CD8-positive, alpha-beta memory T cell (primary cell): ENCODE results near the gene APOE. TPM values are rescaled to one million over a fixed set of nuclear protein-coding genes. Genes with fewer than 3 reads are reported as not detected.

Source experiments
- CTCF ChIA-PET: fragments of 350-600 bp; sonication (Branson Sonifier 250); formaldehyde crosslinking; loops from one replicate; lab custom pipeline; 2021; ENCODE audit warnings: antibody characterized with exemption; lab: Charles Lee
- POLR2A ChIA-PET: fragments of 350-600 bp; sonication (Branson Sonifier 250); formaldehyde crosslinking; loops from one replicate; lab custom pipeline; 2021; ENCODE audit warnings: antibody characterized with exemption; lab: Charles Lee
- DNase-seq, 5 donors: peaks; one replicate each; pipeline versions ENCODE4 v3.0.0 to v3.0.0-alpha.2; 2020 to 2022; ENCODE audit warnings: mixed read lengths in 1 of 5
- H3K27ac ChIP-seq: one replicate; pipeline ENCODE4 v1.7.0; 2013; ENCODE audit warnings: low read depth, mild to moderate bottlenecking, low read length, moderate library complexity
- H3K27me3 ChIP-seq: 2 replicates; pipeline ENCODE4 v1.7.0; 2013; ENCODE audit warnings: low read length, mild to moderate bottlenecking; ENCODE audit not compliant: insufficient read depth, poor library complexity, severe bottlenecking
- H3K36me3 ChIP-seq: 2 replicates; pipeline ENCODE4 v1.7.0; 2013; ENCODE audit warnings: mild to moderate bottlenecking, low read length, moderate library complexity; ENCODE audit not compliant: insufficient read depth
- H3K4me1 ChIP-seq: 2 replicates; pipeline ENCODE4 v1.7.0; 2013; ENCODE audit warnings: mild to moderate bottlenecking, low read length, moderate library complexity; ENCODE audit not compliant: insufficient read depth
- H3K4me3 ChIP-seq: 2 replicates; pipeline ENCODE4 v1.7.0; 2013; ENCODE audit warnings: mild to moderate bottlenecking, low read length
- H3K9me3 ChIP-seq: 2 replicates; pipeline ENCODE4 v1.7.0; 2013; ENCODE audit warnings: mild to moderate bottlenecking, low read length
- H3K27ac Mint-ChIP-seq, 8 donors: one replicate each; pipeline ENCODE4 v1.8.0; 2020 to 2021; ENCODE audit warnings: mixed read lengths in 8 of 8, mild to moderate bottlenecking in 6 of 8, inconsistent platforms in 3 of 8, moderate library complexity in 3 of 8
- H3K27me3 Mint-ChIP-seq, 2 donors: one replicate each; pipeline ENCODE4 v1.8.0; 2020 to 2021; ENCODE audit warnings: mixed read lengths in 2 of 2, mild to moderate bottlenecking in 1 of 2, moderate library complexity in 1 of 2
- H3K36me3 Mint-ChIP-seq, 3 donors: one replicate each; pipeline ENCODE4 v1.8.0; 2020 to 2021; ENCODE audit warnings: mixed read lengths in 3 of 3, inconsistent platforms in 1 of 3, mild to moderate bottlenecking in 1 of 3
- H3K4me1 Mint-ChIP-seq, 3 donors: one replicate each; pipeline ENCODE4 v1.8.0; 2020 to 2021; ENCODE audit warnings: mixed read lengths in 3 of 3, inconsistent platforms in 1 of 3, mild to moderate bottlenecking in 1 of 3
- H3K4me3 Mint-ChIP-seq, 7 donors: one replicate each; pipeline ENCODE4 v1.8.0; 2020 to 2021; ENCODE audit warnings: mixed read lengths in 7 of 7, mild to moderate bottlenecking in 6 of 7, moderate library complexity in 4 of 7, inconsistent platforms in 2 of 7
- H3K9me3 Mint-ChIP-seq, 5 donors: one replicate each; pipeline ENCODE4 v1.8.0; 2020 to 2022; ENCODE audit warnings: mixed read lengths in 5 of 5, mild to moderate bottlenecking in 3 of 5, moderate library complexity in 2 of 5, inconsistent platforms in 1 of 5
- polyA plus RNA-seq: library from polyadenylated mRNA; unstranded; fragments of 300-500 nt; fragmentation: Illumina TruSeq; gene quantifications from one replicate; pipeline ENCODE4 v1.2.3, GENCODE V29; 2021
- total RNA-seq, 2 experiments: library from RNA; stranded (reverse); gene quantifications; one replicate each; pipeline ENCODE4 v1.2.3, GENCODE V29; 2021

APOE gene
- total and polyA plus RNA-seq, 3 experiments from 2014 or later: 4.5 TPM; not detected in 1

DNA sequence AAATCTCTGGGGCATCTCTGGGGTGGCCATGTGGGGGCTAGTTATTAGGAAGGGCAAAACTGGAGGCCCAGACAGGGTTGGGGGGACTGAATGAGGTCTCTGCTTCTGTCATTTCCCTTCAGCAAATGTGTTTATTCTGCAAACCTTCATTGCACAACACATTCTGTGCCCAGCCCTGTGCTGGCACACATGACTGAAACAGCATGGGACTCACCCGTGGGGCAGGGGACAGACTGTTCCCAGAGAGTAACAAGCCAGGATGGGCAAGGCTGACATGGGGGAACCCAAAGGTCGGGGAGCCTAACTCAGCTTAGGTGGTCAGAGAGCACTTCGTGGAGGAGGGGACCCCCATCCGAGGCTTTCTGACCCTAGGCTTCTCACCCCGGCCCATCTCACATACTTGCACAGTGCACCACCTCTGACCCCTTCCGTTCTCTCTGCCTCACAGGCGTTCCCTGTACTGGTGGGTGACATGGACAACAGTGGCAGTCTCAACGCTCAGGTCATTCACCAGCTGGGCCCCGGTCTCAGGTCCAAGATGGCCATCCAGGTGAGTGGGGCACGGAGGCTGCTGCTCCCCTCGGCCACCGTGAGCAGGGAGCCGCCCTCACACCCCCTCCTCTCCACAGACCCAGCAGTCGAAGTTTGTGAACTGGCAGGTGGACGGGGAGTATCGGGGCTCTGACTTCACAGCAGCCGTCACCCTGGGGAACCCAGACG is 12.1 kb upstream of the APOE start:
- H3K4me1 ChIP-seq: peaks cover 22% of the 10 kb centered on the region
- no peaks in the 10 kb centered on the region for H3K9me3 Mint-ChIP-seq
- H3K4me1 Mint-ChIP-seq: peaks cover 23 to 32% (median 31%) of the 10 kb centered on the region in 3 donors
- H3K4me3 ChIP-seq: no peak overlapping the region
- POLR2A ChIA-PET: interaction anchor here (0.7 kb wide), 1 partner anchor 10 kb away, joined by 3 read pairs; no protein-coding TSS in a partner anchor
- CTCF ChIA-PET: interaction anchor here (1.6 kb wide), 1 partner anchor 15 kb away, joined by 4 read pairs; no protein-coding TSS in a partner anchor
- peak overlapping the region; percentile 73 to 92 (median 87) for H3K4me3 Mint-ChIP-seq
- no peak overlapping the region for H3K27ac ChIP-seq
- no peak for DNase-seq
- no peaks in the 10 kb centered on the region for H3K27me3 ChIP-seq
- no peaks in the 10 kb centered on the region for H3K9me3 ChIP-seq
- peaks cover 0 to 62% (median 12%) of the 10 kb centered on the region in 3 donors for H3K36me3 Mint-ChIP-seq
- peaks cover 31% of the 10 kb centered on the region for H3K36me3 ChIP-seq
- H3K27me3 Mint-ChIP-seq: no peaks in the 10 kb centered on the region
- peak overlapping the region in 2 of 8 donors; percentile 24 to 58 for H3K27ac Mint-ChIP-seq

DNA sequence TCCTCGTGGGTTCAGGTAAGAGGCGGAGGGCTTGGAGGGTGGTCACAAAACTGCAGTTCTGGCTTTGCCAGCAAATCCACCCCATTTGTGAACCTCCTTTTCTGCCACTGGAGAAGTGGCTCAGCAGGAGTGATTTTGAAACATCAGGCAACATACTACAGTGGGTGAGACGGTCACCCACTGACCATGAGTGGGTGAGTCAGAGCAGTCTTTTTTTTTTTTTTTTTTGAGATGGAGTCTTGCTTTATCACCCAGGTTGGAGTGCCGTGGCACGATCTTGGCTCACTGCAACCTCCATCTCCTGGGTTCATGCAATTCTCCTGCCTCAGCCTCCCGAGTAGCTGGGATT is 11.6 kb upstream of the APOE start:
- Histone ChIP-seq H3K4me3 (no peak overlapping the region), H3K27ac (no peak overlapping the region), H3K4me1 (peaks cover 22% of the 10 kb centered on the region), H3K36me3 (peaks cover 31% of the 10 kb centered on the region), H3K27me3 (no peaks in the 10 kb centered on the region), H3K9me3 (no peaks in the 10 kb centered on the region)
- peaks cover 0 to 62% (median 12%) of the 10 kb centered on the region in 3 donors for H3K36me3 Mint-ChIP-seq
- no peak overlapping the region for H3K27ac Mint-ChIP-seq
- H3K4me3 Mint-ChIP-seq: no peak overlapping the region
- no peaks in the 10 kb centered on the region for H3K27me3 Mint-ChIP-seq
- H3K4me1 Mint-ChIP-seq: peaks cover 22 to 30% (median 29%) of the 10 kb centered on the region in 3 donors
- H3K9me3 Mint-ChIP-seq: no peaks in the 10 kb centered on the region
- POLR2A ChIA-PET: interaction anchor here (0.7 kb wide), 1 partner anchor 10 kb away, joined by 3 read pairs; no protein-coding TSS in a partner anchor
- CTCF ChIA-PET: no interaction called here
- no peak for DNase-seq

DNA sequence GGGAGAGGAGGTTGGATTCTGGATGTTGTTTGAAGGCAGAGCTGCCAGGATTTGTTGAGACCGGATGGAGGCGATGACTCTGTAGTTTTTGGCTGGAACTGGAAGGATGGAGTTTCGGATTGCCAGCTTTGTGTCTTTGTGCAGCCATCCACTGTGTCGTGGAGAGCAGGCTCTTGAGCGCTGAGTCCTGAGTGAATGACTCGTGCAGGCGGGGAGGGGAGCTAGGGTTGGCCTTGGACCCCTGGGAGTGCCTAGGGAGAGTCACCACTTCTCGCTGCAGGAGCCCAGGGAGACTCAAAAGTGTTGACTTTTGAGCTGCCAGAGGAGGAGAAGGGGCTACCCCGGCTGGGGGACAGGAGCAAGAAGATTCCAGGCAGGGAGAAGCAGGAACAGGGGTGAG is 10.7 kb upstream of the APOE start:
- H3K4me3 ChIP-seq: no peak overlapping the region
- Mint-ChIP-seq H3K4me1 (peaks cover 20 to 27% (median 25%) of the 10 kb centered on the region in 3 donors), H3K36me3 (peaks cover 0 to 68% (median 12%) of the 10 kb centered on the region in 3 donors), H3K4me3 (peak overlapping the region in 1 of 7 donors; percentile 2), H3K9me3 (no peaks in the 10 kb centered on the region), H3K27me3 (no peaks in the 10 kb centered on the region), H3K27ac (peak overlapping the region in 1 of 8 donors; percentile 8)
- ChIA-PET POLR2A (interaction anchor here (0.5 kb wide), 1 partner anchor 836 kb away, joined by 15 read pairs; the partner anchor contains the start of gene FBXO46), CTCF (no interaction called here)
- no peaks in the 10 kb centered on the region for H3K9me3 ChIP-seq
- peaks cover 32% of the 10 kb centered on the region for H3K36me3 ChIP-seq
- H3K27ac ChIP-seq: no peak overlapping the region
- peaks cover 15% of the 10 kb centered on the region for H3K4me1 ChIP-seq
- DNase-seq: no peak
- no peaks in the 10 kb centered on the region for H3K27me3 ChIP-seq

DNA sequence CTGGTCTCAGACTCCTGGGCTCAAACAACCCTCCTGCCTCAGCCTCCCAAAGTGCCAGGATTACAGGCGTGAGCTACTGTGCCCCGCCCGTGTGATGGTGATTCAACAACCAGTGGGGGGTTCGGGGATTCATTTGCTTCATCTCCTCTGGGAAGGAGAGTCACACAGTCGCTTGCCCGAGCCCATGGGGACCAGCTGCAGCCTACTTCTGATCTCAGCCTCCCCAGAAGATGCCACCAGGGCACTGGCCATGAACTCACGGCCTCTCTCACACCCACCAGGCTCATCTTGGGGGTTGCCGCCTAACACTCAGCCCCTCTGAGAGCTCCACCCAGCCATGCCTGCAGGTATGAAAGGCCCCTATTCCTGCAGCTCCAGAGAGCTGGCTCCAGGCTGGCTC is 7.8 kb upstream of the APOE start:
- POLR2A ChIA-PET: no interaction called here
- no peaks in the 10 kb centered on the region for H3K9me3 Mint-ChIP-seq
- no peaks in the 10 kb centered on the region for H3K27me3 ChIP-seq
- no peak for DNase-seq
- no peak overlapping the region for H3K27ac Mint-ChIP-seq
- peaks cover 30% of the 10 kb centered on the region for H3K36me3 ChIP-seq
- H3K9me3 ChIP-seq: no peaks in the 10 kb centered on the region
- H3K36me3 Mint-ChIP-seq: peaks cover 0 to 86% (median 14%) of the 10 kb centered on the region in 3 donors
- H3K4me1 ChIP-seq: no peaks in the 10 kb centered on the region
- H3K4me3 ChIP-seq: no peak overlapping the region
- no peak overlapping the region for H3K27ac ChIP-seq
- CTCF ChIA-PET: no interaction called here
- H3K27me3 Mint-ChIP-seq: no peaks in the 10 kb centered on the region
- H3K4me3 Mint-ChIP-seq: peak overlapping the region in 1 of 7 donors; percentile 48
- peaks cover 3 to 5% (median 4%) of the 10 kb centered on the region in 3 donors for H3K4me1 Mint-ChIP-seq

DNA sequence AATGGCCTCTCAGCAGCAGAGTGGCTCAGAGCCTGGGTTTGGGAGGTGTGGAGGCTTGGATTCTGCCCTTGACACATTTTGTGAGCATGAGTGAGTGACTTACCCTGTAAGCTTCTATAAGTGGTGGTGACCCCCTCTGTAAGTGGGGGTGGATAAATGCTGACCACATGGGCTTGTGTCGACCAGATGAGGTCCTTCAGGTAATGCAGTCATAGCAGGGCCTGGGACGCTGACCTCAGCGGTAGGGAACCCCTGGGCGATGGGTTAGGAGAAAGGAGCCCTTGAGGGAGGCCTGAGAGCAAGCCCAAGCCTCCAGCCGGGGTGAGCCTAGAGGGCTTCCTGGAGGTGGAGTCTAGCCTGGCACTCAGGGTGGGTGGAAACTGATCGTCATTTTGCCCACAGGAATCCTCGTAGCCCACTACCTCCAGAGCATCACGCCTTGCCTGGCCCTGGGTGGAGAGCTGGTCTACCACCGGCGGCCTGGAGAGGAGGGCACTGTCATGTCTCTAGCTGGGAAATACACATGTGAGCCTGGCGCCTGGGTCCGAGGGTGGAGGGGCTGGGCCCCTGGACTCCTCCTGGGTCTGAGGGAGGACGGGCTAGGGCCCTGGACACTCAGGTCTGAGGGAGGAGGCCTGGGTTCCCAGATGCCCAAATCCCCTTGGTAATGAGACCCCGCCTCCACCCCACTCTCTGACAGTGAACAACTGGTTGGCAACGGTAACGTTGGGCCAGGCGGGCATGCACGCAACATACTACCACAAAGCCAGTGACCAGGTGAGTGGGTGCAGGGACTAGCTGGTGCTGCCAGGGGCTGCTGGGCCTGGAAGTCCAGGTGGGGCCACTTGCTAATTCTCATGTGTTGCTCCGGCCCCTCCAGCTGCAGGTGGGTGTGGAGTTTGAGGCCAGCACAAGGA is 5.0 kb upstream of the APOE start:
- H3K4me3 Mint-ChIP-seq: no peak overlapping the region
- ChIA-PET POLR2A (no interaction called here), CTCF (interaction anchor here (1.6 kb wide), 1 partner anchor 51 kb away, joined by 4 read pairs; no protein-coding TSS in a partner anchor)
- Histone ChIP-seq H3K27ac (no peak overlapping the region), H3K4me3 (no peak overlapping the region), H3K36me3 (peaks cover 14% of the 10 kb centered on the region), H3K27me3 (peaks cover 3% of the 10 kb centered on the region), H3K9me3 (no peaks in the 10 kb centered on the region), H3K4me1 (no peaks in the 10 kb centered on the region)
- no peak overlapping the region for H3K27ac Mint-ChIP-seq
- no peak for DNase-seq
- H3K9me3 Mint-ChIP-seq: no peaks in the 10 kb centered on the region
- H3K27me3 Mint-ChIP-seq: peaks cover 7% of the 10 kb centered on the region in 2 donors
- peaks cover 0 to 62% (median 10%) of the 10 kb centered on the region in 3 donors for H3K36me3 Mint-ChIP-seq
- H3K4me1 Mint-ChIP-seq: peaks cover 0 to 3% (median 0%) of the 10 kb centered on the region in 3 donors

DNA sequence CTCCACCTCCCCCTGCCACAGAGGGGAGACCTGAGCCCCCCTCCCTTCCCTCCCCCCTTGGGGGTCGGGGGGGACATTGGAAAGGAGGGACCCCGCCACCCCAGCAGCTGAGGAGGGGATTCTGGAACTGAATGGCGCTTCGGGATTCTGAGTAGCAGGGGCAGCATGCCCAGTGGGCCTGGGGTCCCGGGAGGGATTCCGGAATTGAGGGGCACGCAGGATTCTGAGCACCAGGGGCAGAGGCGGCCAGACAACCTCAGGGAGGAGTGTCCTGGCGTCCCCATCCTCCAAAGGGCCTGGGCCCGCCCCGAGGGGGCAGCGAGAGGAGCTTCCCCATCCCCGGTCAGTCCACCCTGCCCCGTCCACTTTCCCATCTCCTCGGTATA is 2.4 kb upstream of the APOE start:
- no peak for DNase-seq
- H3K4me3 ChIP-seq: no peak overlapping the region
- Mint-ChIP-seq H3K27me3 (peaks cover 20 to 22% of the 10 kb centered on the region in 2 donors), H3K4me1 (peaks cover 3 to 15% (median 7%) of the 10 kb centered on the region in 3 donors), H3K36me3 (peaks cover 0 to 38% (median 5%) of the 10 kb centered on the region in 3 donors), H3K9me3 (no peaks in the 10 kb centered on the region), H3K27ac (peak overlapping the region in 1 of 8 donors; percentile 50), H3K4me3 (no peak overlapping the region)
- CTCF ChIA-PET: interaction anchor here (0.5 to 4.2 kb wide), 9 partner anchors 10 to 190 kb away, joined by 3 to 13 read pairs (median 3); partner anchors contain the start of genes APOC1, PPP1R37 and TOMM40
- peaks cover 10% of the 10 kb centered on the region for H3K27me3 ChIP-seq
- H3K27ac ChIP-seq: no peak overlapping the region
- H3K36me3 ChIP-seq: peaks cover 3% of the 10 kb centered on the region
- H3K9me3 ChIP-seq: no peaks in the 10 kb centered on the region
- POLR2A ChIA-PET: no interaction called here
- peaks cover 6% of the 10 kb centered on the region for H3K4me1 ChIP-seq

DNA sequence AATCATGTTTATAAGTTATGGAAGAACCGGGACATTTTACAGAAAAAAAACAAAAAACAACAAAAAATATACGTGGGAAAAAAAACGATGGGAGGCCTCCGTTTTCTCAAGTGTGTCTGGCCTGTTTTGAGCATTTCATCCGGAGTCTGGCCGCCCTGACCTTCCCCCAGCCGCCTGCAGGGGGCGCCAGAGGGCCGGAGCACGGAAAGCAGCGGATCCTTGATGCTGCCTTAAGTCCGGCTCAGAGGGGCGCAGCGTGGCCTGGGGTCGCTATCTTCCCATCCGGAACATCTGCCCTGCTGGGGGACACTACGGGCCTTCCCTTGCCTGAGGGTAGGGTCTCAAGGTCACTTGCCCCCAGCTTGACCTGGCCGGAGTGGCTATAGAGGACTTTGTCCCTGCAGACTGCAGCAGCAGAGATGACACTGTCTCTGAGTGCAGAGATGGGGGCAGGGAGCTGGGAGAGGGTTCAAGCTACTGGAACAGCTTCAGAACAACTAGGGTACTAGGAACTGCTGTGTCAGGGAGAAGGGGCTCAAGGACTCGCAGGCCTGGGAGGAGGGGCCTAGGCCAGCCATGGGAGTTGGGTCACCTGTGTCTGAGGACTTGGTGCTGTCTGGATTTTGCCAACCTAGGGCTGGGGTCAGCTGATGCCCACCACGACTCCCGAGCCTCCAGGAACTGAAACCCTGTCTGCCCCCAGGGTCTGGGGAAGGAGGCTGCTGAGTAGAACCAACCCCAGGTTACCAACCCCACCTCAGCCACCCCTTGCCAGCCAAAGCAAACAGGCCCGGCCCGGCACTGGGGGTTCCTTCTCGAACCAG is 1.8 kb upstream of the APOE start:
- Mint-ChIP-seq H3K4me1 (peaks cover 3 to 15% (median 7%) of the 10 kb centered on the region in 3 donors), H3K9me3 (no peaks in the 10 kb centered on the region), H3K36me3 (peaks cover 0 to 37% (median 4%) of the 10 kb centered on the region in 3 donors), H3K27me3 (peaks cover 20 to 22% of the 10 kb centered on the region in 2 donors), H3K4me3 (no peak overlapping the region), H3K27ac (peak overlapping the region in 1 of 8 donors; percentile 50)
- H3K27ac ChIP-seq: no peak overlapping the region
- H3K9me3 ChIP-seq: no peaks in the 10 kb centered on the region
- no peak overlapping the region for H3K4me3 ChIP-seq
- peak; percentile 54 to 75 (median 65) for DNase-seq
- peaks cover 6% of the 10 kb centered on the region for H3K4me1 ChIP-seq
- ChIA-PET POLR2A (no interaction called here), CTCF (interaction anchor here (0.5 to 4.2 kb wide), 9 partner anchors 9 to 189 kb away, joined by 3 to 13 read pairs (median 3); partner anchors contain the start of genes APOC1, PPP1R37 and TOMM40)
- peaks cover 10% of the 10 kb centered on the region for H3K27me3 ChIP-seq
- H3K36me3 ChIP-seq: peaks cover 3% of the 10 kb centered on the region
